NCI-H2081 (cell line): Measurements from ENCODE around the gene EMP1.

Source experiments
- DNase-seq, 2 experiments: peaks; one replicate each; lab custom pipeline; 2025; lab: John Stamatoyannopoulos, UW

EMP1 gene

DNA sequence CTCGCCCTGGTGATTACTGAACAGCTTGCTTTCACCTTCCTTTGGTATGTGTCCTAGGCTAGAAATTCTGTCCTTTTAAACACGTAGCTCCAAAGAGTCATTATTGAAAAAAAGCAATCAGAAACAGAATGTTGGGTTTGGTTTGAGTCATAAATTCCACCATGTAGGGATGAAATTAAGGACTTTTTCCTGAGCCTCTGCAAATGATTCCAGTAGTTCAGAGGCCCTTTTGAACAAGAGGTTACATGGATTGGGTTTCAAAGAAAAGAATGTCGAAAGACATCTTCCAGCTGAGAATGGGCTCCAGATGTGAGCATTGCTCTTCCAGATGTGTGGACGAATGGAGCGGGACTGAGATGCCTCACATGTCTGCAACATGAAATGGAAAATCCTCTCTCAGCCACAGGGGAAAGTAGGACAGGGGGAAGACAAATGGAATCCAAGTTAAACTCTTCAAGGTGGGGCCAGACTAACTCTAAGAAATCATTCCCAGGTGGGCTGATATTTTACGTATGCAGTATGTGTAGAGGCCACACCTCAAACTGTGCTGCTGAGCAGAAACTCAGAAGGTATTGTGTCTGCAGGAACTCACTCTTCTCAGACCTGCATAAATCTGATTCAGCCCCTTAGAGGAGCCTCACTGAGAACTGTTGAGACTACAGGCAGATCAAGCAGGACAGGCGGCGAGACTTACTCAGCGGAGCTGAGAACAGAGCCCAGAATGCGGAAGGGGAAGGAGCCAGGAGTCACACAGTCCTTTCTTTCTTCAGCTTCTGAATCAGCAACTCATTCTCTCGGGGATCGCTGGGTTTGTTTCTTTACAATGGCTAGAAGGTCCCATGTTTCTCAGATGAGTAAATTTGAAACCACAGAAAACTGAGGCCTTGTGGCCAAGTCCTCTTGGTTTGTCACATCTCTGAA, 23.3 kb upstream of the EMP1 start:
- DNase-seq: no peak

GRCh38 chr12:13175499-13175898, 21.0 kb upstream of the EMP1 start:
- DNase-seq: no peak

DNA sequence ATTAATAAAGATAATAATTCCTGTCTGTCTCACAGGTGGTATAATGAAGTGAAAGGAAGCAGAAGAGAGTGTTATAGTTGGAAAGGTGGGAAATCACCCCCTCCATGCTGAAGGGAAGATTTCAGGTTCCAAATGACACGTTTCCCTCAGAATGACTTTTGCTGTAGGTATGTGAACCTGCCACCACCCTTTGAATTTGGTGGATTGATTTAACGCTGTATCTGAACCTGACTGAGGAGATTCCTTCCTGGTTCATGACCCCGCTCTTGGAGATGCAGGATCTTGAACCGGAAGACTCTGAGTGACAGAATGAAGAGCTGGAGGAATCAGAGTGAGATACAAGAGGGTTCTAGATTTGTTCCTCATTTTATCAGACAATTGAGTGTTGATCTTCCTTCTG, 20.3 kb upstream of the EMP1 start:
- DNase-seq: no peak

- DNase-seq: no peak
These were observed 19.2 kb upstream of the EMP1 start for GRCh38 chr12:13177373-13177772.

DNA sequence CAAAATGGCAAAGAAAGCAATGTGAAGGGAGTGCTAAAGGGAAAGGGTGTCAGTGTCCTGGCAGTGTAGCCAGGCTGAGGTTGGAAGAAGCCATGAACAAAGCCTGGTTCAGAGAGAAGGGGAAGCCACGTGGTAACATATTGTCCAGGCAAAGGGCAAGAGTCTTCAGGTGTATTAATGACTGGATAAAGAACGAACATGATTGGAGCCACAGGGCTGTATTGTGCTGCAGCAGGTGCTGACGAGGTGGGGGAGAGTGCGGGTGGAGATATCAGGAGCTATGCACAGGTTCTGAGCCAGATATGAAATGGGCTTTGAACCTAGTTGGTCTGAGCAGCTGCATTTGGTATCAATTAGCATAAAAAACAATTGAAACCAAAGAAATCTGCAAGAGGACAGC, 18.6 kb upstream of the EMP1 start:
- no peak for DNase-seq

GRCh38 chr12:13178568-13179210, 17.8 kb upstream of the EMP1 start:
- no peak for DNase-seq

GRCh38 chr12:13179211-13180074, 17.1 kb upstream of the EMP1 start:
- peak in 1 of 2 experiments; percentile 9 for DNase-seq

DNA sequence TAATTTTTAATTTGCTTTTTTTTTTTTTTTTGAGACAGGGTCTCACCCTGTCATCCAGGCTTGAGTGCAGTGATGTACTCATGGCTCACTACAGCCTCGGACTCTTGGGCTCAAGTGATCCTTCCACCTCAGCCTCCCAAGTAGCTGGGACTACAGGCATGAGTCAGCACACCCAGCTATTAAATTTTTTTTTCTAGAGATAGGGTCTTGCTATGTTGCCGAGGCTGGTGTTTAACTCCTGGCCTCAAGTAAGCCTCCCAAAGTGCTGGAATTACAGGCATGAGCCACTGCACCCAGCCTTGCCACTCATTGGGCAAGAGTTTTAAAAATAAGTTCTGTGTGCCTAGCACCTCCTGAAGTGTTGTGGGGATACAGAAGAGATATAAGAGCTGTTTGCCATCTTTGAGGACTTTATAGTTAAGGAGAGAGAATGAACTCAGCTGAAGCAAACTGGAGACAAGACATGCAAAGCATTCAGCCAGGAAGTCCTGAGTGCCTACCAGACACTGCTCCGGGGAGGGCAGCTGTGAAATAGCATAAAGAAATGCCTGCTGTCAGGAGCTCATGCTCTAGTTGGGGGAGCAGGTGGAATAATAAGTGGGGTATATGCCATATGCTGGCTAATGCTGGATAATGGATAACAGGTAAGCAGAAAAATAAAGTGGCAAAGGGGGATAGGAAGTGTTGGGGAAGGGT, 15.0 kb upstream of the EMP1 start:
- no peak for DNase-seq

DNA sequence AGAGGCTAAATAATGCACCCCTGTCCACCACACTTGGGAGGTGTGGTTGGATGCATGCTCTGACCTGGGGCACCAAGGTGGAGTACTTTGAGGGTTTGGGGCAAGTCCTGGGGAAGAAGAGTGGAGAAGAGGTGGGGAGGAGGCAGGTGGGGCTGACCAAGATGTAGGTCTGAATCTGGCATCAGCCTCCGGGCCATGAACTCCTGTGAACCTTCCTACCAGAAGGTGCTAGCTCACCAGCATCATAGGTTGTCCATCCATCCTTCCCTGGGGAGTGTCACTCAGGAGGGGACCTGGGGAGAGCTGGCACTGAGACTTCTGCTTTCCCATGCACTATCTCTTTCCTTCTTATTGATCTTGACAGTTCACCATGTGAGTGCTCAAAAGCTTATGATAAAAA, 13.6 kb upstream of the EMP1 start:
- DNase-seq: no peak

DNA sequence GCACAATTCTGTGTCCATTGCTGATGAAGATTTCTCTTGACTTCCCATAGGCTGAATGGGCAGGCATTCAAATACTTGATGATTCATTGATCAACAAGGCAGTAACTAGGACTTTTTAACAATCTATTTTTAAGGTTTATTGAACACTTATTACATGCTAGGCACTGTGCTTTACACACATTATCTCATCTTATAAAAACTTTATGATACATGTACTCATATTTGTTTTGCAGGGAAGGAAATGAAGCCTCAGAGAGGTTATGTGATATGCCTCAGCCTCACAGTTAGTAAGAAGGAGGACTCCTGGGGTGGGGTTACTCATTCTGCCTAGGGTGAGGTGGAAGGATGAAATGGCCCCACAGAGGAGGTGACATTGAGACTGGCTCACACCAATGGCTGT, 12.9 kb upstream of the EMP1 start:
- DNase-seq: no peak

DNA sequence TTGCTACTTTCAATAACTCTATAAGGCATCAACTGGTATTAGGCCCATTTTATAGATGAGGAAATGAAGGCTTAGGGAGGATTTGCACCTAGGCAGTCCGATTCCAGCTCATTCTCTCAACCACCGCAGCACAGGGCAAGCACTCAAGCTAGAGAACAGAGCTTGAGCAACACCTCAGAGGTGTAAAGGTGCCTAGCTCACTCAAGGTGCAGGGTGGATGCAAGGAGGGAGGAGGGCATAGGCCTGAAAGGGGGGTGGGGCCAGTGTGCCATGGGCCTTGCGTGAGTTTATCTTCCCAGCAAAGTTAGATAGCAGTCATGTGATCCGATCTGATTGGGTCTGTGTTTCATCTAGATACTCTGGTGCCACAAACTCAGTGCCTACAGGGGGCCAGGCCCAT, 10.2 kb upstream of the EMP1 start:
- DNase-seq: no peak

DNA sequence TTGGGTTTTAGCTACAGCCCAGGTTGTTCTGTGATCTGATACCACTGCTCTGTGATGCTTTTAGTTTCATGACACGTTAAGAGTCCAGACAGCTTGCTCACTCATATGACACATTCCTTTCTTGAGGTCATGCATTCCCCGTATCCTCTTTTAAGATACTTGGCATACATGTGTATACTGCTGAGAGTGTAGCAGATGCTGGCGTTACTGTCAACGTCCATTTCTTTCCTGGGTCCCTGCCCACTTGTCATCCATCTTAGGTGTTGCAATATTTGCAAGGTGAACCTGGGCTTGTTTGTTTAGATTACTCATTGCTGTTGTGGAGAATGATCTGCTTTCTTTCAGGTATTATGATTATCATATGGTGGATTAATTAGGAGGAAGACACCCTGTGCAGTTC, 9.1 kb upstream of the EMP1 start:
- no peak for DNase-seq

GRCh38 chr12:13189264-13189663, 7.3 kb upstream of the EMP1 start:
- DNase-seq: no peak

DNA sequence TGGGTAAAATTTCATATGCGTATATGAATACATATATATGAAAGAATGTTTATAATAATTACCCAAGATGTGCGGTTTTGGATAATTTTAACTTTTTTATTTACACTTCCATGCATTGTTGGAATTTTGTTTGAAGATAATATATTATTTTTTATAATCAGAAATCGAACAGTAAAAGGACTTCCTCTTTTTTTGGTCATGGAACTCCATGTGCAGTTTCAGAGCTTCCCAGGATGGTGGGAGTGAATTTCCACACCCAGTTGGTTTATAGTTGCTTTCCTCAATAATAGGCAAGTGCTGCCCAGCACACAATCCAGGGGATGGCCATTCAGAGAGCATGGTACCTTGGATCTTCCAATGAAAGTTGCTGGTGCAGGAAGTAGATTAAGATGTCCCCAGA, 6.3 kb upstream of the EMP1 start:
- DNase-seq: no peak

- no peak for DNase-seq
These were observed 3.8 kb upstream of the EMP1 start for GRCh38 chr12:13192719-13193118.

GRCh38 chr12:13193505-13194231, 2.9 kb upstream of the EMP1 start:
- DNase-seq: no peak

DNA sequence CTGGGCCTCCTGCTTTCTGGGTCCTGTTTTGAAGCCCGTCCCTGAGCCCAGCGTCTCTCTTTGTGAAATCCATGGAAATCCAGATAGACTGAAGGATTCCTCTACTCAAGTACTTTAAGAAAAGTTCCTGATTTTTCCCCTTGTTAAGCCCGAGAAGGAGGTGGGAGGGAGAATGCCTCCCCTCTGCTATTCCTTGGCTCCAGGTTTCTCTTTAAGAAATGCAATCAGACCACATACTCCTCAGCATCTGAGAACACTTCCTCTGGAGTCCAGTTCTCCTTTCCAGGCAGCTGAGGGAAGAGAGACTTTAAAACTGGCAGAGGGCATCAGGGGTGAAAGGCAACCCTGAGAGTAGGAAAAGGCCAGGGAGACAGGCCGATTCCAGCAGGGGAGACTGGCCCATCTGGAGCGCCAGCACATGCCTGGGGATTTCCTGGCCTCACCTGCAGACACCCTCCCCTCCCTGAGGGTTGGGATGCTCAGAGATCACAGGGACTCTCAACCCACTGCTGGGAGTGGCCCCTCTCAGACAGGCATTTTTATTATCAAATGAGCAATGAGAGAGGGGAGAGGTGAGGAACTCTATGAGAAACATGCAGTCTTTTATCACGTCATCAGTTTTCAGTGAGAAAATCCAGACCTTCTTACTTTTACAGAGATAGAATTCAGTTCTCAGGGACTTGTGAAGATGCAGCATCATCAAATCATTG, 2.0 kb upstream of the EMP1 start:
- DNase-seq: no peak

GRCh38 chr12:13195250-13195649, 1.3 kb upstream of the EMP1 start:
- DNase-seq: no peak

DNA sequence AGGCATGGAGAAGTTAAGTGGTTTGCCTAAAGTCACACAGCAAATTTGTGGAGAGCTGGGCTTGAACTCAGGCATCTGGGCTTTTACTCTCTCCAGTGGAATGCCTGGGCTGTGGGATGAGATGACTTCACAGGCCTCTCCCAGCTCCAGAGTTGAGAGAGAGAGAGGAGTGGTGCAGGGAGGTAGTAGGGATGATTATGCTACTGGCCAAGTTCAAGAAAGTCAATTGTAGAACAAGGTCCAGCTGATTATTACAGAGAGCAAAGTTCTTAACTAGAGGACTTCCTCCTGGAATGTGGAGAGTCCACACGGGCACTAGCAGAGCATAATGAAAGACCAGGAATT, 769 bp upstream of the EMP1 start:
- no peak for DNase-seq

- DNase-seq: no peak
These were observed 506 bp downstream of the EMP1 start for GRCh38 chr12:13197032-13197431.
